SK-N-SH (cell line): ENCODE results near the gene TPCN2. TPM values are rescaled to one million over a fixed set of nuclear protein-coding genes. Genes with fewer than 3 reads are reported as not detected.

Experiments
- CTCF ChIA-PET: fragments of 300-600, 350-600 bp; formaldehyde crosslinking; extraction: SDS; loops from one replicate; lab custom pipeline; 2021; lab: Yijun Ruan, JAX
- POLR2A ChIA-PET: fragments of 350-600 bp; sonication (Branson Sonifier 250); formaldehyde crosslinking; extraction: SDS; loops from one replicate; lab custom pipeline; 2020; ENCODE audit warnings: antibody characterized with exemption, inconsistent platforms; lab: Yijun Ruan, JAX
- DNase-seq: peaks from one replicate; pipeline ENCODE4 v3.0.0; 2012
- H2AFZ ChIP-seq: fragments of 200-600 bp; sonication (generic); 2 replicates; pipeline ENCODE4 v1.8.1; 2016; ENCODE audit warnings: antibody characterized with exemption, mild to moderate bottlenecking, low read depth
- H3F3A ChIP-seq: fragments of 200-600 bp; sonication (generic); replicated peaks from 2 replicates; pipeline ENCODE3; 2016; ENCODE audit warnings: antibody characterized with exemption, mild to moderate bottlenecking; ENCODE audit not compliant: insufficient read depth
- H3K27ac ChIP-seq, 2 experiments: fragments of 200-500 bp in 1 of 2; fragments of 200-600 bp in 1 of 2; sonication (Bioruptor generic) in 1 of 2; sonication (generic), shearing (Covaris generic) in 1 of 2; 2 replicates each; pipeline versions ENCODE4 v1.5.1 to v1.6.1; 2014 to 2016; ENCODE audit warnings: low read depth in 2 of 2, inconsistent platforms in 1 of 2, low read length in 1 of 2, mild to moderate bottlenecking in 1 of 2, mixed read lengths in 1 of 2
- H3K27me3 ChIP-seq: fragments of 200-600 bp; sonication (generic), shearing (Covaris generic); 2 replicates; pipeline ENCODE4 v1.6.1; 2016; ENCODE audit warnings: mixed run types; ENCODE audit not compliant: insufficient read depth
- H3K36me3 ChIP-seq, 2 experiments: fragments of 200-500 bp in 1 of 2; fragments of 200-600 bp in 1 of 2; sonication (Bioruptor generic) in 1 of 2; sonication (generic) in 1 of 2; replicated peaks in 1 of 2; 2 replicates each; pipeline versions ENCODE3 to v1.5.1; 2014 to 2016; ENCODE audit warnings: low read length in 1 of 2, mild to moderate bottlenecking in 1 of 2; ENCODE audit not compliant: insufficient read depth in 2 of 2, control insufficient read depth in 1 of 2
- H3K4me1 ChIP-seq, 2 experiments: fragments of 200-500 bp in 1 of 2; fragments of 200-600 bp in 1 of 2; sonication (Bioruptor generic) in 1 of 2; sonication (generic), shearing (Covaris generic) in 1 of 2; 2 replicates each; pipeline versions ENCODE4 v1.5.1 to v1.6.1; 2014 to 2016; ENCODE audit warnings: low read depth in 1 of 2, low read length in 1 of 2, mixed run types in 1 of 2; ENCODE audit not compliant: insufficient read depth in 2 of 2, control insufficient read depth in 1 of 2
- H3K4me2 ChIP-seq: fragments of 200-600 bp; sonication (generic), shearing (Covaris generic); 2 replicates; pipeline ENCODE4 v1.6.1; 2017; ENCODE audit warnings: mixed run types
- H3K4me3 ChIP-seq, 2 experiments: fragments of 200-500 bp in 1 of 2; fragments of 200-600 bp in 1 of 2; sonication (Bioruptor generic) in 1 of 2; sonication (generic), shearing (Covaris generic) in 1 of 2; 2 replicates each; pipeline versions ENCODE4 v1.5.1 to v1.8.1; 2014 to 2016; ENCODE audit warnings: low read depth in 2 of 2, inconsistent platforms in 1 of 2, low read length in 1 of 2, mild to moderate bottlenecking in 1 of 2, mixed read lengths in 1 of 2, moderate library complexity in 1 of 2
- H3K79me2 ChIP-seq: fragments of 200-600 bp; sonication (generic); 2 replicates; pipeline ENCODE4 v1.8.1; 2017; ENCODE audit warnings: mild to moderate bottlenecking; ENCODE audit not compliant: insufficient read depth
- H3K9ac ChIP-seq: fragments of 200-600 bp; sonication (generic); 2 replicates; pipeline ENCODE4 v1.6.1; 2017; ENCODE audit warnings: mixed run types
- H3K9me2 ChIP-seq: fragments of 200-600 bp; sonication (generic); 2 replicates; pipeline ENCODE4 v1.6.1; 2017; ENCODE audit warnings: mixed run types
- H3K9me3 ChIP-seq: fragments of 200-600 bp; sonication (generic); 2 replicates; pipeline ENCODE4 v1.6.1; 2017; ENCODE audit warnings: mixed run types, mild to moderate bottlenecking, moderate library complexity
- H4K20me1 ChIP-seq: fragments of 200-600 bp; sonication (generic); 2 replicates; pipeline ENCODE4 v1.6.1; 2017; ENCODE audit warnings: mild to moderate bottlenecking, mixed run types; ENCODE audit not compliant: insufficient read depth
- CHD2 ChIP-seq: fragments of 150-350 bp; IDR thresholded peaks from 2 replicates; pipeline ENCODE4 v1.6.1; 2018; ENCODE audit warnings: low read length; ENCODE audit not compliant: partially characterized antibody
- ELF1 ChIP-seq: IDR thresholded peaks from 2 replicates; pipeline ENCODE4 v1.4.0; 2012
- FOSL2 ChIP-seq: IDR thresholded peaks from 2 replicates; pipeline ENCODE4 v1.4.0; 2012; ENCODE audit warnings: low read depth, mild to moderate bottlenecking, moderate library complexity, borderline replicate concordance
- FOXJ3 ChIP-seq: sonication (generic); formaldehyde crosslinking; IDR thresholded peaks from 2 replicates; pipeline ENCODE4 v1.5.1; 2020; ENCODE audit warnings: mild to moderate bottlenecking, missing genetic modification reagents
- GATA2 ChIP-seq: sonication (generic); formaldehyde crosslinking; IDR thresholded peaks from 2 replicates; pipeline ENCODE4 v1.5.0; 2020; ENCODE audit warnings: mild to moderate bottlenecking, missing genetic modification reagents
- JUND ChIP-seq: IDR thresholded peaks from 2 replicates; pipeline ENCODE4 v1.4.0; 2012
- MXI1 ChIP-seq: IDR thresholded peaks from 2 replicates; pipeline ENCODE4 v1.6.1; 2012; ENCODE audit warnings: mild to moderate bottlenecking, low read depth, low read length, improper control_type of control experiment
- RAD21 ChIP-seq: IDR thresholded peaks from 2 replicates; pipeline ENCODE4 v1.6.1; 2012; ENCODE audit warnings: mild to moderate bottlenecking, low read length
- RCOR1 ChIP-seq: fragments of 150-350 bp; IDR thresholded peaks from 2 replicates; pipeline ENCODE4 v1.6.1; 2017; ENCODE audit warnings: antibody characterized with exemption, low read length
- RFX5 ChIP-seq: IDR thresholded peaks from 2 replicates; pipeline ENCODE4 v1.6.1; 2012; ENCODE audit warnings: mild to moderate bottlenecking, improper control_type of control experiment, low read length
- SMC3 ChIP-seq: IDR thresholded peaks from 2 replicates; pipeline ENCODE4 v1.6.1; 2012; ENCODE audit warnings: low read depth, low read length, improper control_type of control experiment
- TAF1 ChIP-seq: IDR thresholded peaks from 2 replicates; pipeline ENCODE4 v1.6.1; 2012; ENCODE audit warnings: low read depth, mild to moderate bottlenecking, low read length, moderate library complexity, borderline replicate concordance
- TCF12 ChIP-seq: IDR thresholded peaks from 2 replicates; pipeline ENCODE4 v1.4.0; 2012
- WGBS: methylation state at CpG from one replicate; pipeline ENCODE4 v1.1.6; 2017; ENCODE audit warnings: low lambda C conversion rate; 5-methylcytosine and 5-hydroxymethylcytosine counted together
- polyA plus RNA-seq, 3 experiments: library from polyadenylated mRNA; depleted of rRNA; stranded (reverse); fragments of >200 nt; gene quantifications; 2 replicates each; pipeline ENCODE4 v1.2.3, GENCODE V29; 2012
- TF ChIP-seq, protein P1 (sequence below): IDR thresholded peaks from 2 replicates; pipeline ENCODE4; 2012
- TF ChIP-seq, protein P2 (sequence below): fragments of 150-350 bp; IDR thresholded peaks from 2 replicates; pipeline ENCODE4 v1.6.1; 2017; ENCODE audit warnings: antibody characterized with exemption, low read length, low read depth, borderline replicate concordance
- TF ChIP-seq, protein P3 (sequence below): fragments of 150-350 bp; IDR thresholded peaks from 2 replicates; pipeline ENCODE4 v1.6.1; 2016; ENCODE audit warnings: mild to moderate bottlenecking, low read depth, low read length
- TF ChIP-seq, protein P4 (sequence below): fragments of 200-600 bp; sonication (generic); IDR thresholded peaks from 2 replicates; pipeline ENCODE4 v1.6.1; 2017; ENCODE audit warnings: antibody characterized with exemption, mild to moderate bottlenecking, moderate library complexity
- TF ChIP-seq, protein P5 (sequence below): IDR thresholded peaks from 2 replicates; pipeline ENCODE4 v1.4.0; 2012; ENCODE audit warnings: low read depth, borderline replicate concordance

TPCN2 gene
- polyA plus RNA-seq, 1 of the 3 experiments (the other 2 are of a cell fraction), result 8.7 TPM

DNA sequence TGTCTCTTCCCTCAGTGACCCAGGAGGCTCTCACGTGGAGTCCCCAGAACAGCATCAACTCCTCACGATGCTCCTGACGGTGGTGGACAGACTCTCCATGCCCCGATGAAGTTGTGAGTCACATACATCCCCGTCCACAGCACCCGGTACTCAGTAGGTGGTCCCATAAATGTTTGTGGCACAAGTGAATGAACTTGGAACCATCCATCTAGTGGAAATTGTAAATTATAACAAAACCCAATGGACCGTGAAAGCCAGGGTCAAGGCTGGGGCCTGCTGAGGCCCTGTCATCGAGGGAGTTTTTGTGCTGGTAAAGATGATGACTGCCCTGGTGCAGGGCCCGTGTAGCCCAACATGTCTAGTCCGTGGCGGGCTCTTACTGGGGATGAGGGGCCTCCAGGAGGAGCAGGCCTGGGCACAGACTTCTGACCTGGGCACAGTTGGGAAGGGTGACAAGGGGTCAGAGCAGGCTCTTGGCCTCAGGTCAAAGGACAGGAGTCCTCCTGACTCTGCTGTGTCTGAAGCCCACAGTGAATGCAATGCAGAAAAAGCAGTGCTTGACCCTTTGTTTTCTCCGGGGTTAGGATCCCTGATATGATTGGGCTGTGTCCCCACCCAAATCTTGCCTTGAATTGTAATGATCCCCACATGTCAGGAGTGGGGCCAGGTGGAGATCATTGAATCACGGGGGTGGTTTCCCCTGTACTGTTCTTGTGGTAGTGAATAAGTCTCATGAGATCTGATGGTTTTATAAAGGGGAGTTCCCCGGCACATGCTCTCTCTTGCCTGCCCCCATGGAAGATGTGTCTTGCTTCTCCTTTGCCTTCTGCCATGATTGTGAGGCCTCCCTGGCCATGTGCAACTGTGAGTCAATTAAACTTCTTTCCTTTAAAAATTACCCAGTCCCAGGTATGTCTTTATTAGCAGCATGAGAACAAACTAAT lies 87.0 kb downstream of the TPCN2 start:
- Histone ChIP-seq H3K4me3 (no peak overlapping the region), H3K4me1 (peaks cover 0 to 12% of the 10 kb centered on the region in 2 experiments; a peak in 1 of 4 replicates), H3K9me2 (no peaks in the 10 kb centered on the region)
- TF ChIP-seq TCF12 (no peak), JUND (no peak), RCOR1 (no peak), SMC3 (no peak), GATA2 (CRISPR knock-in tag) (no peak), FOSL2 (no peak), FOXJ3 (CRISPR knock-in tag) (no peak), ELF1 (no peak)
- TF ChIP-seq, protein P1, sequence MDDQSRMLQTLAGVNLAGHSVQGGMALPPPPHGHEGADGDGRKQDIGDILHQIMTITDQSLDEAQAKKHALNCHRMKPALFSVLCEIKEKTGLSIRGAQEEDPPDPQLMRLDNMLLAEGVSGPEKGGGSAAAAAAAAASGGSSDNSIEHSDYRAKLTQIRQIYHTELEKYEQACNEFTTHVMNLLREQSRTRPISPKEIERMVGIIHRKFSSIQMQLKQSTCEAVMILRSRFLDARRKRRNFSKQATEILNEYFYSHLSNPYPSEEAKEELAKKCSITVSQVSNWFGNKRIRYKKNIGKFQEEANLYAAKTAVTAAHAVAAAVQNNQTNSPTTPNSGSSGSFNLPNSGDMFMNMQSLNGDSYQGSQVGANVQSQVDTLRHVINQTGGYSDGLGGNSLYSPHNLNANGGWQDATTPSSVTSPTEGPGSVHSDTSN, result no peak
- TF ChIP-seq, protein P2, sequence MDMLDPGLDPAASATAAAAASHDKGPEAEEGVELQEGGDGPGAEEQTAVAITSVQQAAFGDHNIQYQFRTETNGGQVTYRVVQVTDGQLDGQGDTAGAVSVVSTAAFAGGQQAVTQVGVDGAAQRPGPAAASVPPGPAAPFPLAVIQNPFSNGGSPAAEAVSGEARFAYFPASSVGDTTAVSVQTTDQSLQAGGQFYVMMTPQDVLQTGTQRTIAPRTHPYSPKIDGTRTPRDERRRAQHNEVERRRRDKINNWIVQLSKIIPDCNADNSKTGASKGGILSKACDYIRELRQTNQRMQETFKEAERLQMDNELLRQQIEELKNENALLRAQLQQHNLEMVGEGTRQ, result no peak
- TF ChIP-seq, protein P3, sequence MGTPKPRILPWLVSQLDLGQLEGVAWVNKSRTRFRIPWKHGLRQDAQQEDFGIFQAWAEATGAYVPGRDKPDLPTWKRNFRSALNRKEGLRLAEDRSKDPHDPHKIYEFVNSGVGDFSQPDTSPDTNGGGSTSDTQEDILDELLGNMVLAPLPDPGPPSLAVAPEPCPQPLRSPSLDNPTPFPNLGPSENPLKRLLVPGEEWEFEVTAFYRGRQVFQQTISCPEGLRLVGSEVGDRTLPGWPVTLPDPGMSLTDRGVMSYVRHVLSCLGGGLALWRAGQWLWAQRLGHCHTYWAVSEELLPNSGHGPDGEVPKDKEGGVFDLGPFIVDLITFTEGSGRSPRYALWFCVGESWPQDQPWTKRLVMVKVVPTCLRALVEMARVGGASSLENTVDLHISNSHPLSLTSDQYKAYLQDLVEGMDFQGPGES, result no peak
- TF ChIP-seq, all 33 proteins: peak for 0
- Histone ChIP-seq H3K27ac (no peak overlapping the region), H3K4me2 (no peak overlapping the region), H3F3A (no peaks in the 10 kb centered on the region), H2AFZ (no peak overlapping the region), H3K27me3 (no peaks in the 10 kb centered on the region), H3K9ac (no peak overlapping the region), H3K36me3 (no peaks in the 10 kb centered on the region), H4K20me1 (no peaks in the 10 kb centered on the region), H3K79me2 (no peaks in the 10 kb centered on the region), H3K9me3 (no peaks in the 10 kb centered on the region)
- no peak for DNase-seq
- ChIA-PET CTCF (no interaction called here), POLR2A (no interaction called here)
- 82% methylated on average over 14 of the region's 14 CpGs for WGBS

DNA sequence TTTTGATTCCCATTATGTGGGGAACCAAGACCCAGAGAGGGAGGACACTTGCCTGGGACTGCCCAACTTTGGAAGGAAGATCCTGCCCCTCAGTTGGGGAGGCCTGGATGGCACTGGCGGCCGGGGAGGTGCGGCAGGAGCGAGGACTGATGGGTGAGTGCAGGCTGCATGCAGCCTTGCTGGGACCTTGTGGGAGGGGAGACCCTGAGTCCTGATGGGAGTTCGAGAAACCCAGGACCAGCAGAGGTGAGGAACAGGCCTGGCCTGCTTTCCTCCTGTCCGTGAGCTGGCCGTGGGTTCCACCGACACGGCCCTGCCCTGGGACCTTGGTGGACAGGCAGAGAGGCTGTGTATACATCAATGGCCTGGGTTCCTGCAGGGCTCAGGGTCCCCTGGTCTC lies 87.7 kb downstream of the TPCN2 start:
- Histone ChIP-seq H4K20me1 (no peaks in the 10 kb centered on the region), H3K9me2 (no peaks in the 10 kb centered on the region), H3K4me1 (peaks cover 0 to 4% of the 10 kb centered on the region in 2 experiments; a peak in 1 of 4 replicates), H3K4me3 (no peak overlapping the region), H3K4me2 (no peak overlapping the region), H3K9ac (no peak overlapping the region), H2AFZ (no peak overlapping the region), H3K79me2 (no peaks in the 10 kb centered on the region), H3K36me3 (no peaks in the 10 kb centered on the region), H3K27me3 (no peaks in the 10 kb centered on the region), H3K27ac (no peak overlapping the region), H3K9me3 (no peaks in the 10 kb centered on the region), H3F3A (no peaks in the 10 kb centered on the region)
- WGBS, result 87% methylated on average over 6 of the region's 9 CpGs
- ChIA-PET POLR2A (no interaction called here), CTCF (interaction anchor here (1.4 kb wide), 1 partner anchor 31 kb away, joined by 3 read pairs; no protein-coding TSS in a partner anchor)
- no peak for DNase-seq
- TF ChIP-seq CHD2 (no peak), RAD21 (no peak), TCF12 (no peak), RFX5 (no peak), GATA2 (CRISPR knock-in tag) (no peak), TAF1 (no peak), RCOR1 (no peak), MXI1 (no peak)
- TF ChIP-seq, protein P4, sequence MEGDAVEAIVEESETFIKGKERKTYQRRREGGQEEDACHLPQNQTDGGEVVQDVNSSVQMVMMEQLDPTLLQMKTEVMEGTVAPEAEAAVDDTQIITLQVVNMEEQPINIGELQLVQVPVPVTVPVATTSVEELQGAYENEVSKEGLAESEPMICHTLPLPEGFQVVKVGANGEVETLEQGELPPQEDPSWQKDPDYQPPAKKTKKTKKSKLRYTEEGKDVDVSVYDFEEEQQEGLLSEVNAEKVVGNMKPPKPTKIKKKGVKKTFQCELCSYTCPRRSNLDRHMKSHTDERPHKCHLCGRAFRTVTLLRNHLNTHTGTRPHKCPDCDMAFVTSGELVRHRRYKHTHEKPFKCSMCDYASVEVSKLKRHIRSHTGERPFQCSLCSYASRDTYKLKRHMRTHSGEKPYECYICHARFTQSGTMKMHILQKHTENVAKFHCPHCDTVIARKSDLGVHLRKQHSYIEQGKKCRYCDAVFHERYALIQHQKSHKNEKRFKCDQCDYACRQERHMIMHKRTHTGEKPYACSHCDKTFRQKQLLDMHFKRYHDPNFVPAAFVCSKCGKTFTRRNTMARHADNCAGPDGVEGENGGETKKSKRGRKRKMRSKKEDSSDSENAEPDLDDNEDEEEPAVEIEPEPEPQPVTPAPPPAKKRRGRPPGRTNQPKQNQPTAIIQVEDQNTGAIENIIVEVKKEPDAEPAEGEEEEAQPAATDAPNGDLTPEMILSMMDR, result no peak
- TF ChIP-seq, protein P5, sequence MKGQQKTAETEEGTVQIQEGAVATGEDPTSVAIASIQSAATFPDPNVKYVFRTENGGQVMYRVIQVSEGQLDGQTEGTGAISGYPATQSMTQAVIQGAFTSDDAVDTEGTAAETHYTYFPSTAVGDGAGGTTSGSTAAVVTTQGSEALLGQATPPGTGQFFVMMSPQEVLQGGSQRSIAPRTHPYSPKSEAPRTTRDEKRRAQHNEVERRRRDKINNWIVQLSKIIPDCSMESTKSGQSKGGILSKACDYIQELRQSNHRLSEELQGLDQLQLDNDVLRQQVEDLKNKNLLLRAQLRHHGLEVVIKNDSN, result no peak
- TF ChIP-seq, protein P1, result no peak
